H9 (cell line): ENCODE results near the gene IFT172. TPM values are rescaled to one million over a fixed set of nuclear protein-coding genes. Genes with fewer than 3 reads are reported as not detected.

Source experiments
- DNase-seq: peaks from one replicate; pipeline ENCODE4 v3.0.0-alpha.2; 2017
- H2AFZ ChIP-seq: one replicate; pipeline ENCODE4 v1.6.1; 2013; ENCODE audit warnings: mild to moderate bottlenecking, low read length, control low read depth, moderate library complexity
- H2AK5ac ChIP-seq: 2 replicates; pipeline ENCODE4 v1.6.1; 2013; ENCODE audit warnings: low read length, control low read depth, mixed read lengths; ENCODE audit not compliant: insufficient read length
- H2BK120ac ChIP-seq: one replicate; pipeline ENCODE4 v1.6.1; 2013; ENCODE audit warnings: low read depth, mild to moderate bottlenecking, low read length, control low read depth, inconsistent platforms; ENCODE audit not compliant: poor library complexity, severe bottlenecking
- H2BK12ac ChIP-seq: 2 replicates; pipeline ENCODE4 v1.6.1; 2013; ENCODE audit warnings: low read length, control low read depth, mixed read lengths, low read depth; ENCODE audit not compliant: insufficient read length
- H2BK15ac ChIP-seq: 2 replicates; pipeline ENCODE4 v1.6.1; 2013; ENCODE audit warnings: low read depth, low read length, control low read depth
- H2BK20ac ChIP-seq: one replicate; pipeline ENCODE4 v1.6.1; 2013; ENCODE audit warnings: low read depth, mild to moderate bottlenecking, low read length, control low read depth, inconsistent platforms; ENCODE audit not compliant: poor library complexity, severe bottlenecking
- H2BK5ac ChIP-seq: 2 replicates; pipeline ENCODE4 v1.6.1; 2013; ENCODE audit warnings: low read length, control low read depth, mixed read lengths; ENCODE audit not compliant: insufficient read length
- H3K14ac ChIP-seq: 2 replicates; pipeline ENCODE4 v1.6.1; 2013; ENCODE audit warnings: low read length, control low read depth; ENCODE audit not compliant: insufficient read depth
- H3K18ac ChIP-seq: 2 replicates; pipeline ENCODE4 v1.6.1; 2013; ENCODE audit warnings: low read depth, mild to moderate bottlenecking, mixed read lengths, low read length, control low read depth; ENCODE audit not compliant: insufficient read length
- H3K23ac ChIP-seq: 2 replicates; pipeline ENCODE4 v1.6.1; 2013; ENCODE audit warnings: low read length, control low read depth, mixed read lengths, low read depth; ENCODE audit not compliant: insufficient read length
- H3K23me2 ChIP-seq: 2 replicates; pipeline ENCODE4 v1.6.1; 2013; ENCODE audit warnings: low read depth, mild to moderate bottlenecking, mixed read lengths, low read length, control low read depth; ENCODE audit not compliant: insufficient read length, poor library complexity, severe bottlenecking
- H3K27ac ChIP-seq: 2 replicates; pipeline ENCODE4 v1.5.1; 2013; ENCODE audit warnings: low read length, control low read depth, mixed read lengths, low read depth; ENCODE audit not compliant: insufficient read length
- H3K27me3 ChIP-seq: 2 replicates; pipeline ENCODE4 v1.6.1; 2013; ENCODE audit warnings: low read length, control low read depth, inconsistent platforms; ENCODE audit not compliant: insufficient read depth
- H3K4ac ChIP-seq: 2 replicates; pipeline ENCODE4 v1.6.1; 2013; ENCODE audit warnings: low read depth, mild to moderate bottlenecking, control low read depth, inconsistent platforms, low read length, moderate library complexity
- H3K4me1 ChIP-seq: 2 replicates; pipeline ENCODE4 v1.6.1; 2013; ENCODE audit warnings: low read length, control low read depth, inconsistent platforms; ENCODE audit not compliant: insufficient read depth
- H3K4me2 ChIP-seq: 2 replicates; pipeline ENCODE4 v1.6.1; 2013; ENCODE audit warnings: low read length, control low read depth, mixed read lengths; ENCODE audit not compliant: insufficient read length, insufficient read depth
- H3K56ac ChIP-seq: 2 replicates; pipeline ENCODE4 v1.6.1; 2013; ENCODE audit warnings: low read depth, mild to moderate bottlenecking, mixed read lengths, low read length, control low read depth; ENCODE audit not compliant: insufficient read length
- H3K79me1 ChIP-seq: 2 replicates; pipeline ENCODE4 v1.6.1; 2013; ENCODE audit warnings: low read depth, mild to moderate bottlenecking, moderate library complexity, low read length, control low read depth, inconsistent platforms; ENCODE audit not compliant: insufficient read depth, poor library complexity, severe bottlenecking
- H3K79me2 ChIP-seq: 2 replicates; pipeline ENCODE4 v1.6.1; 2013; ENCODE audit warnings: low read length, control low read depth, inconsistent platforms; ENCODE audit not compliant: insufficient read depth
- H3K9ac ChIP-seq: 2 replicates; pipeline ENCODE4 v1.6.1; 2013; ENCODE audit warnings: low read length, control low read depth, mixed read lengths; ENCODE audit not compliant: insufficient read length; ENCODE audit errors: extremely low read depth
- H3K9me3 ChIP-seq: one replicate; pipeline ENCODE4 v1.6.1; 2013; ENCODE audit warnings: low read depth, low read length, inconsistent platforms; ENCODE audit not compliant: control insufficient read depth
- H3T11ph ChIP-seq: one replicate; pipeline ENCODE4 v1.6.1; 2013; ENCODE audit warnings: mild to moderate bottlenecking, low read length, control low read depth, inconsistent platforms
- H4K20me1 ChIP-seq: one replicate; pipeline ENCODE4 v1.6.1; 2013; ENCODE audit not compliant: control insufficient read depth, insufficient read length, insufficient read depth
- H4K5ac ChIP-seq: 2 replicates; pipeline ENCODE4 v1.6.1; 2013; ENCODE audit warnings: low read depth, mild to moderate bottlenecking, mixed read lengths, low read length, control low read depth; ENCODE audit not compliant: insufficient read length
- H4K8ac ChIP-seq: replicated peaks from 2 replicates; pipeline ENCODE4 v1.6.1; 2013; ENCODE audit warnings: low read length, control low read depth, mixed read lengths, low read depth; ENCODE audit not compliant: insufficient read length
- H4K91ac ChIP-seq: 2 replicates; pipeline ENCODE4 v1.6.1; 2013; ENCODE audit warnings: low read depth, mild to moderate bottlenecking, moderate library complexity, mixed read lengths, low read length, control low read depth; ENCODE audit not compliant: insufficient read length
- H3K27ac Mint-ChIP-seq, 3 experiments: 2 replicates in 2 of 3; 3 replicates in 1 of 3; pipeline ENCODE4 v1.8.0; 2020 to 2021; ENCODE audit warnings: mixed read lengths in 3 of 3, mild to moderate bottlenecking in 1 of 3, moderate library complexity in 1 of 3
- H3K27me3 Mint-ChIP-seq: 2 replicates; pipeline ENCODE4 v1.8.0; 2021; ENCODE audit warnings: low read depth, mild to moderate bottlenecking, moderate library complexity, mixed read lengths
- H3K36me3 Mint-ChIP-seq, 3 experiments: 2 replicates in 2 of 3; 3 replicates in 1 of 3; pipeline ENCODE4 v1.8.0; 2020 to 2021; ENCODE audit warnings: low read depth in 3 of 3, mixed read lengths in 3 of 3; ENCODE audit not compliant: insufficient read depth in 1 of 3
- H3K4me1 Mint-ChIP-seq, 2 experiments: 2 replicates each; pipeline ENCODE4 v1.8.0; 2020; ENCODE audit warnings: mixed read lengths in 2 of 2
- H3K4me3 Mint-ChIP-seq, 2 experiments: 2 replicates in 1 of 2; 3 replicates in 1 of 2; pipeline ENCODE4 v1.8.0; 2020 to 2021; ENCODE audit warnings: mild to moderate bottlenecking in 2 of 2, mixed read lengths in 2 of 2, moderate library complexity in 1 of 2
- H3K9me3 Mint-ChIP-seq, 2 experiments: 2 replicates in 1 of 2; 3 replicates in 1 of 2; pipeline ENCODE4 v1.8.0; 2020; ENCODE audit warnings: mild to moderate bottlenecking in 2 of 2, mixed read lengths in 2 of 2, moderate library complexity in 1 of 2
- CTCF ChIP-seq: fragments of 200-600 bp; sonication (generic); conservative IDR thresholded peaks from 3 replicates; pipeline ENCODE4 v1.8.0; 2021; ENCODE audit warnings: antibody characterized with exemption, mild to moderate bottlenecking
- total RNA-seq: library from RNA; stranded (reverse); gene quantifications from 2 replicates; pipeline ENCODE4 v1.2.1, GENCODE V29; 2021

The IFT172 gene
- total RNA-seq, 1 experiment from 2014 or later = 15.5 TPM

- Histone ChIP-seq H3K27ac (no peak overlapping the region), H3K79me1 (no peaks in the 10 kb centered on the region), H3T11ph (no peak overlapping the region), H2AFZ (no peak overlapping the region), H3K23me2 (no peaks in the 10 kb centered on the region), H2AK5ac (no peak overlapping the region), H4K91ac (no peak overlapping the region), H3K14ac (no peak overlapping the region), H3K79me2 (no peaks in the 10 kb centered on the region), H4K8ac (no peak overlapping the region), H4K20me1 (no peaks in the 10 kb centered on the region), H2BK120ac (no peak overlapping the region), H4K5ac (no peak overlapping the region), H3K9ac (no peak overlapping the region), H2BK5ac (no peak overlapping the region), H2BK15ac (no peak overlapping the region), H3K27me3 (no peaks in the 10 kb centered on the region; the same call in 1 of the 2 replicates), H3K9me3 (no peaks in the 10 kb centered on the region), H2BK20ac (no peak overlapping the region), H3K4me2 (no peak overlapping the region), H3K4ac (no peak overlapping the region), H3K23ac (no peak overlapping the region), H2BK12ac (no peak overlapping the region), H3K18ac (no peak overlapping the region), H3K4me1 (no peaks in the 10 kb centered on the region), H3K56ac (no peak overlapping the region)
- no peak for TF ChIP-seq CTCF
- Mint-ChIP-seq H3K4me1 (peaks cover 18 to 19% of the 10 kb centered on the region in 2 experiments), H3K9me3 (no peaks in the 10 kb centered on the region), H3K27ac (no peak overlapping the region), H3K27me3 (peaks cover 26% of the 10 kb centered on the region), H3K36me3 (no peaks in the 10 kb centered on the region), H3K4me3 (no peak overlapping the region)
- DNase-seq = no peak
These were observed 11.5 kb upstream of the IFT172 start for GRCh38 chr2:27501042-27501441.
